GM19328 (cell line): ENCODE measurements around the gene EHHADH.

ENCODE experiments used
- ATAC-seq: cut with Tn5 transposase; IDR thresholded peaks from one replicate; pipeline ENCODE4 v1.9.1; 2021; ENCODE audit warnings: mild to moderate bottlenecking, moderate library complexity; ENCODE audit not compliant: unreplicated experiment

EHHADH gene

GRCh38 chr3:185253645-185254410 is at the start of gene EHHADH:
EHHADH (minus strand) TSS chr3:185254049; CDS start chr3:185254022, 27 bp downstream.
- peak; percentile 85 for ATAC-seq

- ATAC-seq: peak; percentile 68
These were observed 46.1 kb upstream of the EHHADH start for GRCh38 chr3:185299918-185300426.

- no peak for ATAC-seq
These were observed 44.0 kb upstream of the EHHADH start for GRCh38 chr3:185297867-185298266.

- no peak for ATAC-seq
These were observed 38.4 kb upstream of the EHHADH start for GRCh38 chr3:185292238-185292637.

GRCh38 chr3:185290266-185290665 is 36.4 kb upstream of the EHHADH start:
- ATAC-seq: no peak

- ATAC-seq: no peak
These were observed 29.6 kb upstream of the EHHADH start for GRCh38 chr3:185283374-185283935.

- peak; percentile 96 for ATAC-seq
These were observed 29.0 kb upstream of the EHHADH start for GRCh38 chr3:185282696-185283373.

GRCh38 chr3:185280572-185281365 is 26.9 kb upstream of the EHHADH start:
- ATAC-seq: no peak

GRCh38 chr3:185279587-185280138 is 25.8 kb upstream of the EHHADH start:
- ATAC-seq: no peak

- ATAC-seq: no peak
These were observed 22.6 kb upstream of the EHHADH start for GRCh38 chr3:185276415-185276814.

GRCh38 chr3:185272033-185272432 is 18.2 kb upstream of the EHHADH start:
- ATAC-seq: no peak

GRCh38 chr3:185270956-185271332 is 17.1 kb upstream of the EHHADH start:
- no peak for ATAC-seq

GRCh38 chr3:185270262-185270955 is 16.6 kb upstream of the EHHADH start:
- ATAC-seq: no peak

GRCh38 chr3:185268194-185268962 is 14.5 kb upstream of the EHHADH start:
- no peak for ATAC-seq

GRCh38 chr3:185267193-185267592 is 13.3 kb upstream of the EHHADH start:
- no peak for ATAC-seq

- no peak for ATAC-seq
These were observed 11.2 kb upstream of the EHHADH start for GRCh38 chr3:185264849-185265553.

GRCh38 chr3:185263423-185263822 is 9.6 kb upstream of the EHHADH start:
- no peak for ATAC-seq

GRCh38 chr3:185257334-185257733 is 3.5 kb upstream of the EHHADH start:
- ATAC-seq: no peak

GRCh38 chr3:185254799-185255198 is 950 bp upstream of the EHHADH start:
- no peak for ATAC-seq
